Epithelial cell of proximal tubule (primary cell): ENCODE data around the gene SLC7A9. TPM values are rescaled to one million over a fixed set of nuclear protein-coding genes. Genes with fewer than 3 reads are reported as not detected.
"Not testable (repeated sequence)": the region's sequence is repeated elsewhere in the genome, so short reads cannot be mapped to it uniquely, and the experiment has no call there.

Source experiments
- DNase-seq: peaks from one replicate; pipeline ENCODE4 v3.0.0-alpha.2; 2011; ENCODE audit warnings: low read depth
- H3K4me3 ChIP-seq: 2 replicates; pipeline ENCODE4 v1.5.1; 2011; ENCODE audit warnings: low read depth, mild to moderate bottlenecking, low read length
- total RNA-seq: library from RNA; depleted of rRNA; stranded (reverse); fragments of >200 nt; gene quantifications from 2 replicates; pipeline ENCODE4 v1.2.3, GENCODE V29; 2015
- TF ChIP-seq, protein P1 (sequence below): conservative IDR thresholded peaks from 2 replicates; pipeline ENCODE4 v1.5.1; 2012; ENCODE audit warnings: low read depth, mild to moderate bottlenecking, low read length

The SLC7A9 gene
- total RNA-seq, 1 donor from 2014 or later = not detected

DNA sequence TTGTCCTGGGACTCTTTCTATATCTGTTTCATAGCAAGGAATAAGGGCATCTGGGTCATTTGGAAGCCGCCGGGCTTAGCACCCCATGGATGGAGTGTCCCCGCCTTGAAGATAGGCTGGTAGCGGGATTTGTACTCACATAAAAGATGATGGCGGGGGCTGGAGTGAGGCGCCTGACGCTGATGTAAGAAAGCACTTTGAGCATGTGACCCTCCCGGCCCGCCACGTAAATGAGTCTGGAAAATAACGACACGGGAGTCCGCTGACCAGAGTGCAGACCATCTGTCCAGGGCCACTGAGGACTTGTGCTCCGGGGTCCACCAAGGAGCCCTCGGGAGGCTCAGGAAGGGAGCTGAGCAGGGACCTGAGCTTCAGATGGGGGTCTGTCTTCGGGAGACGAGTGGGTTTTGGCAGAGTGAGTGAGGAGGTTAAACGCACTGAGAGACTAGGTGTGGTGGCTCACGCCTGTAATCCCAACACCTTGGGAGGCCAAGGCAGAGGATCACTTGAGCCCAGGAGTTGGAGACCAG is 25.8 kb downstream of the SLC7A9 start:
- DNase-seq = no peak

DNA sequence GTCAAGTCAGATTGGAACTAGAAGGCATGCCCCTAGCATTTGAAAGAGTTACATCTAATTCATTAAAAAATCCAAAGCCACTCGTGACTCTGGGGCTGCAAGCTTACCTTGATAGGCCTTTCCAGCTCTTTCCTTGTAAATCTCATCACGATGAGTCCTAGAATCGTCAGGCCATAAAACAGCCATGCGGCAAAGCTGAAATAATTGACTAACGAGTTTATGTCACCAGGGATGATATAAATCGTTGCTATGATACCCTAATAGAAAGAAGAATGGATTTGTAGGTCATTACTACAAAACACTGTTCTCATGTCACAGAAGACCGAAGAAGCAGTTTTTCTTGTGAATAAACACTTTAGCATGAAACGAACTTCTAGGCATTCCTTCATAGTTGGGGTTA is 27.5 kb downstream of the SLC7A9 start:
- TF ChIP-seq, protein P1, sequence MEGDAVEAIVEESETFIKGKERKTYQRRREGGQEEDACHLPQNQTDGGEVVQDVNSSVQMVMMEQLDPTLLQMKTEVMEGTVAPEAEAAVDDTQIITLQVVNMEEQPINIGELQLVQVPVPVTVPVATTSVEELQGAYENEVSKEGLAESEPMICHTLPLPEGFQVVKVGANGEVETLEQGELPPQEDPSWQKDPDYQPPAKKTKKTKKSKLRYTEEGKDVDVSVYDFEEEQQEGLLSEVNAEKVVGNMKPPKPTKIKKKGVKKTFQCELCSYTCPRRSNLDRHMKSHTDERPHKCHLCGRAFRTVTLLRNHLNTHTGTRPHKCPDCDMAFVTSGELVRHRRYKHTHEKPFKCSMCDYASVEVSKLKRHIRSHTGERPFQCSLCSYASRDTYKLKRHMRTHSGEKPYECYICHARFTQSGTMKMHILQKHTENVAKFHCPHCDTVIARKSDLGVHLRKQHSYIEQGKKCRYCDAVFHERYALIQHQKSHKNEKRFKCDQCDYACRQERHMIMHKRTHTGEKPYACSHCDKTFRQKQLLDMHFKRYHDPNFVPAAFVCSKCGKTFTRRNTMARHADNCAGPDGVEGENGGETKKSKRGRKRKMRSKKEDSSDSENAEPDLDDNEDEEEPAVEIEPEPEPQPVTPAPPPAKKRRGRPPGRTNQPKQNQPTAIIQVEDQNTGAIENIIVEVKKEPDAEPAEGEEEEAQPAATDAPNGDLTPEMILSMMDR = no peak
- H3K4me3 ChIP-seq = no peak overlapping the region
- no peak for DNase-seq

More for the DNA sequence above, 25.8 kb downstream of the SLC7A9 start:
- H3K4me3 ChIP-seq = no peak overlapping the region
- TF ChIP-seq, protein P1 = no peak

DNA sequence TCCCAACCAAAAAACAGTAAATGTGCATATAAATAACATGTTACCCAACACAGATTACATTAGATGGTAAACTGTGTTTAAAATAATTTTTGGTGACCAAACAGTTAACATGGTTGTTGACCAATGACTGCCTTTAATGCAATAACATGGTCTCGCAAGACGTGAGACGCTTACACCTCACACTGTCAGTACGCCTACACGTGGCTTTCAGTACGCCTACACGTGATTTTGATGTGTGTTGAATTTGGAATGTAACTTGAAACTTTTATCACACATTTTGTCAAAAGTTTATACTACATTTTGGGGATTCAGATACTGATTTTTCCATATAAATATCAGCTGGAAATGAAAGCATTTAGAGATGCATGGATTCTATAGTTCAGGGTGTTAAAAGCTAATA is 32.0 kb downstream of the SLC7A9 start:
- no peak for DNase-seq
- TF ChIP-seq, protein P1 = no peak
- no peak overlapping the region for H3K4me3 ChIP-seq

DNA sequence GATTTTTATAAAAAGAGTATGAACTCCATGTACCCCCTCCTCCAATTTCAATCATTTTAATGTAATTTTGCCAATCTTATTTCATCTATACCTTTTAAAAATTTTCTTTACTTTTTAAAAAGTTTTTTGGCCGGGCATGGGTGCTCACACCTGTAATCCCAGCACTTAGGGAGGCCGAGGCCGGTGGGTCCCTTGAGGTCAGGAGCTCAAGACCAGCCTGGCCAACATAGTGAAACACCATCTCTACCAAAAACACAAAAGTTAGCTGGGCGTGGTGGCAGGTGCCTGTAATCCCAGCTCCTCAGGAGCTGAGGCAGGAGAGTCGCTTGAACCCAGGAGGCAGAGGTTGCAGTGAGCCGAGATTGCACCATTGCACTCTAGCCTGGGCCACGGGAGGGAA is 36.2 kb downstream of the SLC7A9 start:
- DNase-seq, H3K4me3 ChIP-seq: not testable (repeated sequence)

DNA sequence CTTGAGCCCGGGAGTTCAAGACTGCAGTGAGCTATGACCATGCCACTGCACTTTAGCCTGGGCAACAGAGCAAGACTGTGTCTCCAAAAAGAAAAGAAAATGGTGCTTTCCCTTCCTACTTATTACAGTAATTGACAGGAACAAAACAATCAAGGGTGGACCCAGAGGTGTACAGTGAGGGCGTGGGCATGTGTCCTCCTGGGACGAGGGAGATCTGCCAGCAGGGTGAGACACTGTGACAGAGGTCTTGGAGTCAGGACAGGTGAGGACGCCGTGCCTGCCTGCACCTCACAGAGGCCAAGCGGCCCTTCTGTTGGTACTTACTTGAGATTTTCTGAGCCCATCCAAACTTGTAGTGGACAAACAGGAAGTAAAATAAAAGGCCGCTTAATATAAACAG is 36.7 kb downstream of the SLC7A9 start:
- not testable (repeated sequence) for DNase-seq, H3K4me3 ChIP-seq

DNA sequence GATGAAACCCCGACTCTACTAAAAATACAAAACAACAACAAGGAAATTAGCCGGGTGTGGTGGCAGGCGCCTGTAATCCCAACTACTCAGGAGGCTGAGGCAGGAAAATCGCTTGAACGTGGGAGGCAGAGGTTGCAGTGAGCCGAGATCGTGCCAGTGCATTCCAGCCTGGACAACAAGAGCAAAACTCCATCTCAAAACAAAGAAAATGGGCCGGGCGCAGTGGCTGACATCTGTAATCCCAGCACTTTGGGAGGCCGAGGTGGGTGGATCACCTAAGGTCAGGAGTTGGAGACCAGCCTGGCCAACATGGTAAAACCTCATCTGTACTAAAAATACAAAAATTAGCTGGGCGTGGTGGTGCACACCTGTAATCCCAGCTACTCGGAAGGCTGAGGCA is 37.5 kb downstream of the SLC7A9 start:
- not testable (repeated sequence) for H3K4me3 ChIP-seq, DNase-seq

DNA sequence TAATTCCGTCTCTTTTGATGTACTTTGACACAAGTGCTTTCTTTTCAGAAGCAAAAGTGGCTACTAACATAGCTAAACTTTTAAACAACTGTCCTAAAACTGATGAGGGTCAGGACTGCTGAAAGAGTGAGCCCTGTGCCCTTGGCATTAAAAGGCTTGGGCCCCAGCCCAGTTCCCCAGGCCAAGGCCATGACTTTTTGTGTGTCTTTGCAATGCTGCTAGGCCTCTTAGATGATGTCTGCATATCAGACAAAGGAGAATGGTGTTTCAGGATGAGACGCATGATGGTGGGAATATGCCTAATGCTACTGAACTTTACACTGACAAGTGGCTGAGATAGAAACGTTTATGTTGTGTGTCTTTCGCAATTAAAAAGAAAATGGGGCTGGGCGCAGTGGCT is 38.0 kb downstream of the SLC7A9 start:
- H3K4me3 ChIP-seq = no peak overlapping the region
- TF ChIP-seq, protein P1 = no peak
- no peak for DNase-seq

DNA sequence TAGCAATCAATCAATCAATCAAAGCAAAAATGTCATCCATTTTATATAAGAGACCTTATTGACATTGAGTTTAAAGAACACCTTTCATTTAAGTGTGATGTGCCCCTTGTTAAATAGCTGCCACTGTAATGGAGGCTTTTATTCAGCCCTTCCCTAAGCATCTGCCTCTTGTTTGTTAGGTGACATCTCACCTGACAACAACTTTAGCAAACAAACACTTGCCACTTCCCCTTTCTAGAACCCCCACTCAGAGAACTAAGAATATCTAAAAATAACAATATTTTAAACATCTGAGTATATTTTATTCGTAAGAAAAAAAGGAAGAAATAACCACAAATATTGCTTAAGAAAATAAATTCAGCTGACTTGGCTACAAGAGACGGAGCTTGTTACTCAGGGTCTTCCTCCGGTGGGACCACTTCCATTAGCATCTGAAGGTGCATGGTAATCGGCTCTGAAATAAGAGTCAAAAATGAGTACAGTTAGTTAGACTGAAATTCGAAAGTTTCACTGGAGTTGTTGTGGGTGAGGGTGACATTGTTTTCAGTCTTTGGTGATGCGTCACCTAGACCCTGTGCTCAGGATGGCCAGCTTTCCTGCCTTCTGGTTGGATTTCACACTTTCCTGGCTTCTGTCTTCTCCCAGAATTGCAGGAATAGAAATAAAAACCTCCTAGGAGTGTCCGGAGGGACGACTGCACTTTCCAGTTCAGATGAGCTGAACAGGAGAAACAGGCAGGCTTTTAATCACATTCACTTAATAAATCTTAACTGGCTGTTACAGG is 39.1 kb downstream of the SLC7A9 start:
- no peak overlapping the region for H3K4me3 ChIP-seq
- DNase-seq = peak; percentile 4

More for the DNA sequence above, 39.1 kb downstream of the SLC7A9 start:
- TF ChIP-seq, protein P1 = no peak
